ENCODE measurements around the gene SEC24D.

SEC24D gene

DNA sequence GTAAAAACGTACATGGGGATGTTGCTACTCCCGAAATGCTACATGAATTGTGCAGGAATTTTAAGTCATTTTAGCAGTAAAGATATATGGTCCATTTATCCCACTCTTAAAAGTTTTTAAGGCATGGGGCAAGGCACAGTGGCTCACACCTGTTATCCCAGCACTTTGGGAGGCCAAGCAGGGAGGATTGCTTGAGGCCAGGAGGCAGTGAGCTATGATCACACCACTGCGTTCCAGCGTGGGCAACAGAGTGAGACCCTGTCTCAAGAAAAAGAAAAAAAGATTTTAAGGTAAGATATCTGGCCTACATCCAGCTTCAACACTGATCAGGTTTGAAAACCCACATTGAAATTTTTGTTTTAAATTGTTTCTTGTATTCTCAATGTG lies 1.2 kb upstream of the SEC24D start:
- Histone ChIP-seq H3K36me3 (ENCODE audit: control insufficient read depth, low read length) (peaks cover 8% of the 10 kb centered on the region), H3K9me3 (ENCODE audit: control insufficient read depth, insufficient read depth, low read length) (no peaks in the 10 kb centered on the region), H3K27ac (ENCODE audit: low read depth, low read length) (no peak overlapping the region), H3K4me2 (ENCODE audit: low read length) (peak overlapping the region; percentile 99), H3K9me2 (replicated peaks; ENCODE audit: control insufficient read depth, low read length) (no peaks in the 10 kb centered on the region), H3K79me2 (ENCODE audit: control insufficient read depth, low read length) (peaks cover 17% of the 10 kb centered on the region), H4K20me1 (ENCODE audit: control insufficient read depth, insufficient read depth, low read depth, low read length) (no peaks in the 10 kb centered on the region), H3K27me3 (ENCODE audit: control insufficient read depth, low read length) (no peaks in the 10 kb centered on the region), H3F3A (ENCODE audit: control insufficient read depth, insufficient read depth) (0 out of 2 replicates have a peak, but pooled peaks cover 2% of the 10 kb centered on the region), H3K4me1 (ENCODE audit: control insufficient read depth, low read length) (peaks cover 38% of the 10 kb centered on the region), H3K4me3 (ENCODE audit: low read length) (peak overlapping the region; percentile 90)
- TF ChIP-seq EZH2phosphoT487 (IDR thresholded peaks at IDR 0.05; ENCODE audit: borderline replicate concordance, low read length), result no peak
- TF ChIP-seq, protein P1, sequence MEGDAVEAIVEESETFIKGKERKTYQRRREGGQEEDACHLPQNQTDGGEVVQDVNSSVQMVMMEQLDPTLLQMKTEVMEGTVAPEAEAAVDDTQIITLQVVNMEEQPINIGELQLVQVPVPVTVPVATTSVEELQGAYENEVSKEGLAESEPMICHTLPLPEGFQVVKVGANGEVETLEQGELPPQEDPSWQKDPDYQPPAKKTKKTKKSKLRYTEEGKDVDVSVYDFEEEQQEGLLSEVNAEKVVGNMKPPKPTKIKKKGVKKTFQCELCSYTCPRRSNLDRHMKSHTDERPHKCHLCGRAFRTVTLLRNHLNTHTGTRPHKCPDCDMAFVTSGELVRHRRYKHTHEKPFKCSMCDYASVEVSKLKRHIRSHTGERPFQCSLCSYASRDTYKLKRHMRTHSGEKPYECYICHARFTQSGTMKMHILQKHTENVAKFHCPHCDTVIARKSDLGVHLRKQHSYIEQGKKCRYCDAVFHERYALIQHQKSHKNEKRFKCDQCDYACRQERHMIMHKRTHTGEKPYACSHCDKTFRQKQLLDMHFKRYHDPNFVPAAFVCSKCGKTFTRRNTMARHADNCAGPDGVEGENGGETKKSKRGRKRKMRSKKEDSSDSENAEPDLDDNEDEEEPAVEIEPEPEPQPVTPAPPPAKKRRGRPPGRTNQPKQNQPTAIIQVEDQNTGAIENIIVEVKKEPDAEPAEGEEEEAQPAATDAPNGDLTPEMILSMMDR (IDR thresholded peaks at IDR 0.05; ENCODE audit: low read depth, low read length, poor library complexity, severe bottlenecking), result no peak

DNA sequence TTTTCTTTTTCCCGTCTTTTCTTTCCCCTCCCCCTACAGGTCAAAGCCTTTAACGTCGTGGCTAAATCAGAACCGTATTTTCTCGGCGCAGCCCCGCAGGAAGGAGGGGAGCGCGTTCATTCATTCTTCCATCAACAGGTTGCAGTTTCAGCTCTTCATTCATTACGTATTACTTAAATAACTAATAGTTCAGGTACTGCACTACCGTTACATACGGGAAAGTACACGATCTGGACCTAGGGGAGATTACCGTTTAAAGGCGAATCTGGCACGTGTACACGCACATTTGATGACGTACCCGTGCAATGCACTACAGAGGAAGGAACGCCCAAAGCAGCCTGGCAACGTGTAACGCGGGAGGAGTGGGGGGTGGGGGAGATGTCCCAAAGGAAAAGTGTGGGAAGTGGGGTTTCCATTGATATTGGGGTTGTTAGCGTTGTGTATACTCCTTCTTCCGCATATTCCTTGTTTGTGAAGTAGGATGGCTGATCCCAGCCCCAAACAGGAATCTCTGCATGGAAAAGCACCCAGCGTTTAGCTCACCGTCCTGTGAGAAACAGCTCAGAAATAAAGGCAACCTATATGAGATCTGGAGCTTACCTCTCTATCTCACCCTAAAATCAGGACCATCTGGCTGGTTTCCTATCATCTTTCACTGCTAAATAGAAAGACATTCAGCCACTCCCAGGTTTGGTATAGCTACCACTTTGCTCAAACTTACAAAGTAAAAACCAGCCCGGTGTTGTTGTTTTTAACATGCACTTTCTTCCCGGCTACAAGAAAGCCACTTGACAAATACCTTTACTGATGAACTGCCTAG lies 585 bp upstream of the SEC24D start:
- 0 out of 2 replicates have a peak, but pooled peaks cover 2% of the 10 kb centered on the region for H3F3A ChIP-seq (ENCODE audit: control insufficient read depth, insufficient read depth)
- H3K9me3 ChIP-seq (ENCODE audit: control insufficient read depth, insufficient read depth, low read length), result no peaks in the 10 kb centered on the region
- peak overlapping the region; percentile 90 for H3K4me3 ChIP-seq (ENCODE audit: low read length)
- peak overlapping the region; percentile 99 for H3K4me2 ChIP-seq (ENCODE audit: low read length)
- H3K79me2 ChIP-seq (ENCODE audit: control insufficient read depth, low read length), result peaks cover 17% of the 10 kb centered on the region
- H3K36me3 ChIP-seq (ENCODE audit: control insufficient read depth, low read length), result peaks cover 12% of the 10 kb centered on the region
- H3K27ac ChIP-seq (ENCODE audit: low read depth, low read length), result peak overlapping the region; percentile 67
- TF ChIP-seq EZH2phosphoT487 (IDR thresholded peaks at IDR 0.05; ENCODE audit: borderline replicate concordance, low read length), result no peak
- TF ChIP-seq, protein P1 (IDR thresholded peaks at IDR 0.05; ENCODE audit: low read depth, low read length, poor library complexity, severe bottlenecking), result no peak
- no peaks in the 10 kb centered on the region for H3K27me3 ChIP-seq (ENCODE audit: control insufficient read depth, low read length)
- H3K4me1 ChIP-seq (ENCODE audit: control insufficient read depth, low read length), result peaks cover 38% of the 10 kb centered on the region
- H3K9me2 ChIP-seq (replicated peaks; ENCODE audit: control insufficient read depth, low read length), result no peaks in the 10 kb centered on the region
- H4K20me1 ChIP-seq (ENCODE audit: control insufficient read depth, insufficient read depth, low read depth, low read length), result no peaks in the 10 kb centered on the region

DNA sequence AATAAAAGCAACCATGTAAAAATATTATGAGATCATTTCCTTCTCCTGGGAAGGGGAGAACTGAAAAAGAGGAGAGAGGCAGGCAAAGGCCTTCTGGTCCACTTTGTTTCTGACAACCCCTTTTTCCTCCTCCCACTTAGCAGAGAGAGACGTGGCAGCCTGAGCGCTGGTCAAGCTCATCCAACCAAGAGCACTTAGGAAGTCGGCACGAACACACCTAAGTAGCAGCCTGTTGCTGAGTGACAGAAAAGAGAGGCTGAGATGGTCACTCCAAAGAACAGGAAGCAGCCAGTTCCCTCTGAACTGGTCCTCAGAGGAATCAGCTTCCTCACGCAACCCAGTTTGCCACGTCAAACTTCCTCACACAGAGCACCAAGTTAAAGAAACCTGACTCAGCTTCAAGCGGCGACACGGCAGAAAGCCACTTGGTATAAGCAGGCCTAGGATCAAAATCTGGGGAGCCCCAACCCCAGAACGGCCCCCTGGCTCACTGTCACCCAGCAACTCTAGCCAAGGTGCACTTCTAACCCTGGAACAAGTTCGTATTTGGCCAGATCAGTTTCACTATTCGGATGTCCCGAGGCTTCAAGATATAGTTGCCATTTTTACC lies 861 bp downstream of the SEC24D start:
- Histone ChIP-seq H3K27me3 (ENCODE audit: control insufficient read depth, low read length) (no peaks in the 10 kb centered on the region), H3K79me2 (ENCODE audit: control insufficient read depth, low read length) (peaks cover 17% of the 10 kb centered on the region), H3K9me2 (replicated peaks; ENCODE audit: control insufficient read depth, low read length) (no peaks in the 10 kb centered on the region), H3K36me3 (ENCODE audit: control insufficient read depth, low read length) (peaks cover 13% of the 10 kb centered on the region), H3K4me1 (ENCODE audit: control insufficient read depth, low read length) (peaks cover 38% of the 10 kb centered on the region), H3K4me3 (ENCODE audit: low read length) (peak overlapping the region; percentile 90), H3K4me2 (ENCODE audit: low read length) (peak overlapping the region; percentile 99), H3K27ac (ENCODE audit: low read depth, low read length) (peak overlapping the region; percentile 33; the same call in 1 of the 2 replicates), H3K9me3 (ENCODE audit: control insufficient read depth, insufficient read depth, low read length) (no peaks in the 10 kb centered on the region), H4K20me1 (ENCODE audit: control insufficient read depth, insufficient read depth, low read depth, low read length) (no peaks in the 10 kb centered on the region), H3F3A (ENCODE audit: control insufficient read depth, insufficient read depth) (0 out of 2 replicates have a peak, but pooled peaks cover 2% of the 10 kb centered on the region)
- TF ChIP-seq EZH2phosphoT487 (IDR thresholded peaks at IDR 0.05; ENCODE audit: borderline replicate concordance, low read length), result no peak
- TF ChIP-seq, protein P1 (IDR thresholded peaks at IDR 0.05; ENCODE audit: low read depth, low read length, poor library complexity, severe bottlenecking), result no peak

All from DOHH2 (cell line).